SKM-1 (cell line): ENCODE data around the gene SERPINH1.

ENCODE experiments used
- DNase-seq: peaks from one replicate; lab custom pipeline; 2025; ENCODE audit not compliant: unreplicated experiment; lab: John Stamatoyannopoulos, UW

SERPINH1 gene

DNA sequence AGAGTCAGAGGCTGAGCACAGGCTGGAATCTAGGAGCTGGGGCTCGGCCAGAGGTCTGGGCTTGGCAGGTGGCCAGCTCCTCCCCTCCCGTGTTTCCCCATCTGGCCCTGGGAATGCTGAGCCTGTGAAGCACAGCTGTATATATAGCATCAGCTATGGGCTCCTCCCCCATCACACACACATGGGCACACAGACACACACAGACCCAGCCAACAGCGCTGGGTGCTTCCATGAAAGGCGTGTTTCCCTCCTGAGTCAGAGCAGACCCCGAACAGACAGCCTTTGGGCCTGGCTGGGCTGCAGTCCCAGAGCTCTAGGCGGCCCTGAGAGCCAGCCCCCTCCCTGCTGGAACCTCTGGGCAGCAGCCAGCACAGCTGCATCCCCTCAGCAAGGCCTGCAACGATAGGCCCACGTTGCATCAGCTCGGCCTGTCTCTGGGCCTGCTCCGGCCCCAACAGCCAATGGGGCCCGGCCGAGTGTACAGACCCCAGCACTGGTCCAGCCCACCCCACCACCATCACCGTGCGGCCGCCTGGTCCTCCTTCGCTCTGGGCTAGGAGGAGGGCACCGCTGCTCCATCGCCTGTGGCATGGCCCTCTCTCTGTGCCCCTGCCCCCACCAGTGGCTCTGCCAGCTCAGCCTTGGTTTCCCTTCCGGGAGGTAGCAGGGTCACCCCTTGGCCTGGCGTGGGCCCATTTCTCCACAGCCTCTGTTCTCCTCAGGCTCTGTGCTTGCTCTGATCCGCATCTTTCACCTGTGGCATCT lies 7.6 kb upstream of the SERPINH1 start:
- DNase-seq, result no peak

DNA sequence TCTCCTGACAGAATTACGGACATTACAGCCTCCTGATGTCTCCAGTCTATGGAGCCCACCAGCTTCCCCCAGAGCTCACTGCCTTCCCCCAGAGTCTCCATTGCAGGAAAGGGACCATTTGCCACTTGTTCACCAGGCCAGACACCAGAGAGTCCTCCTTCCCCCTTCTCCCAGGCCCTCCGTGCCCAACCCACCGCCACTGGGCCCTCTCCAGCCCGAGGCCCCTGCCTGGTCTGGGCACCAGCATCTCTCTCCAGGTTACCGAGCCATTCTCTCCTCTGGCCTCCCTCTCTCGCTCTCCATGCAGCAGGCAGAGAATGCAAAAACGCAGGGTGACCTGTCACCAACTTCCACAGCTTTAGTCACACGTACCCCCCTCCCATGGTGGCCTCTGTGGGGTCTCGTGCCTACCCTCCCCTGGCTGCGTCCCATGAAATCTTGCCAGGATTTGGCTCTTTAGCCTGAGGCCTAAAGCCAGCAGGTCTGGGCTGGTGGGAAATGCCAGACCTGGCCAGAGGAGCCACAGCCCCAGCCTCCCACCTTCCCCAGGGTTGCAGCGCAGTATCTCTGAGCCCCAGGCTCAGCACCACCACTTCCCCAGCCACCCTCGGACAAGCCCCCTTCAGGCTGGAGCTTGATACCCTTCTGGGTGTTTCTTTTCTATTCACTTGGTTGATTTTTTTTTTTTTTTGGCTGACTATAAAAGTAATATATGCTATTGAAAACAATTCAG lies 6.8 kb upstream of the SERPINH1 start:
- no peak for DNase-seq

DNA sequence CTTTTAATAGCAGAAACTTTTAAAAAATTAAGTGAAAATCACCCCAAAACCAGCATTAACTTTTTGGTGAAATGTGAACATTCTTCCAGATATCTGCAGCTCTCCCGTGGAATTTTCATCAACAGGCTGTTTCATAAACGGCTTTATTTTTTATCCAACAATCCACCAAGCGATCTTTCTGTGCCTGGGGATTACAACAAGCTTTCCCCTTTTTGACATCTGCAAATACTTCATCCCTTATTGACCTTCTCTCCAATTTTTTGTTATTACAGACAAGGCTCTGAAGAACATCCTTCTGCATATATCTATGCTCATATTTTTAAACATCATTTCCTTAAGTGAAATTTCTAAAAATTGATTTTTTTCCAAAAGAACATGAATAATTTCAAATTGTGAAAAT lies 5.8 kb upstream of the SERPINH1 start:
- no peak for DNase-seq

DNA sequence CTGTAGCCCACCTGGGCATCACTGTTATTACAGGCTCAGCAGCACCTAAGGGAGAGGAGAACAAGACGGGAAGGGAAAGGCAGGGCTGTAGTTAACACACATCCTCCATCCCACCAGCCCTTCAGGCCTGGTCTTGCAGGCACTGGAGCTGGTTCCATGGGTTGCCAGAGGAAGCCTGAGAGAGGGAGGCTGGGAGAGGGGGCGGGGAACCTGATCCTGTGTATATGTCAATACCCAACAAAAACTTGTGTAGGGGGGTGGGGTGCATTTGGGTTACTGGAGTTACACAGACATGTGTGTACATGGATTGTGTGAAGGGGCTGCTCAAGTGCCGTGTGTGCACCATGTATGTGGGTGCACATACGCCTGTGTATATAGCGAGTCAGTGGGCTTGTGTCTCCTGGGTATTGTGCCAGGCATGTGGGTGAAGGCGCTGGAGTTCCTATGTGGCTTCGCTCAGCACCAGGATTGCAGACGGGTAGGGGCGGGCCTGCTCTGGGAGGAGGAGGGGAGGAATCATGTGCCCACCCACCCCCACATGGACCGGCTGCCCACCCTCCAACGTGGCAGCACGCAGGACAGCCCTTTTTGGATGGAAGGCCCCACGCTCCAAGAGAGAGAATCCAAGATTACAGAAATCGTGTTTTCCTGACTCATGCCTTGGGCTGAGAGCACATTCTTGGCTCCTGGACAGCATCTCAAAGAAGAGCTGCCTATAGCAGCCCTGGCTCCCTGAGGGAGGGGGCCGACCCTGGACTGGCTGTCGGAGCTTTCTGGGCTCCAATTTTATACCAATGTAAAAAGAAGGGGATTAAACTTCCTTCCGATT lies 4.2 kb upstream of the SERPINH1 start:
- no peak for DNase-seq

DNA sequence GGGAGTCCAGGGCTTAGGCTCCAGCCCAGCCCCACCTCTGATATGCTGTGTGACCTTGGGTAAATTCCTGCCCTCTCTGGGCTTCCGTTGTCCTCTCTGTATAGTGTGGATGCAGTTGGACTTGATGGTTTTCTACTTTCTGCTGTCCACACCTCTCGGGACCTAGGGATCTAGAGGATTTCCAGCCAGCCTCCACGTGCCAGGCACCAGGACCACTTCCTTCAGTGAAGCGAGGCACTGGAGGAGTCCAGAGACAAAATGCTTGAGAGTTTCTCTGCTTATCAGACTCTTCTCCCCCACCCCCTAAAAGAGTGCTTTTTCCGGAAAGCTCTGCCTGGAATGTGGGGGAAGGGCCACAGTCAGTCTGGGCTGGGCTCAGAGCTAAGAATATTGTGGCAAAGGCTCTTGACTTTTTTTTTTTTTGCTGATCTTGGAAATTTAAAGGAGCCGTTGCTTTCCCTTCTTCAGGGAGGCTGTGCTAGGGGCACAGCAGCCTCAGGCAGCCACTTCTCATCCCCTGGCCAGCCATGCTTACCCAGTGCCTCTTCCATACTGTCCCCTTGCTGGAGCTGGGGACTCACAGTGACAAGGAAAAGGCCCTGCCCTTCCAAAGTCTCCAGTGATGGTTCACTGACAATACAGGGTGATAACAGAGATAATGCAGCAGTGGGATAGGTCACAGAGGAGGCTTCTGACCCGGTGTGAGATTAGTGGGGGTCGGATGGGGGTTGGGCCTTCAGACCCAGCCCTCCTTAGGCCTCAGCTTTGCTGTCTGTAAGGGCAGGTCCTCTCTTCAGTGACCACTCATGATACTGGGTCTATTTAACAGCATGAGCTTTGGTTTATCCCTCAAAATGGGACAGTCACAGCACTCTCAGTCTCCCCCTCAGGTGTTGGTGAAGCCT lies 2.9 kb upstream of the SERPINH1 start:
- DNase-seq, result no peak

DNA sequence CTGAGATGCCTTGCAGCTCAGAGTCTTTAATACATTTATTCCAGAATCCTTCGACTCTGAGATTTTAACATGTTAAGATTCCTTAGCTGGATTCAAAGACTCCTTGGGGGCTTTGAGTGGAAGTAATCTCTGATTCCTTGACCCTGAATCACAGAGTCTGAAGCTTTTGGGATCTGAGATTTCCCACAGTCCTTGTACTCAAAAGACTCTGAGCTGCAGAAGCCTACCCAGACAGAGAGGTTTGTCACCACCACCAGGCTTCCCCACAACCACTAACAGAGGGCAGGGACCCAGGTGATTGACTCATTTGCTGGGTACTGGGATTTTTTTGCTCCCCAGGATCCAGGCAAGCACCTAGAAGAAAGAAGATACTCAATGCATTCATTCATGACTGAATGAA lies 1.4 kb upstream of the SERPINH1 start:
- DNase-seq, result no peak

DNA sequence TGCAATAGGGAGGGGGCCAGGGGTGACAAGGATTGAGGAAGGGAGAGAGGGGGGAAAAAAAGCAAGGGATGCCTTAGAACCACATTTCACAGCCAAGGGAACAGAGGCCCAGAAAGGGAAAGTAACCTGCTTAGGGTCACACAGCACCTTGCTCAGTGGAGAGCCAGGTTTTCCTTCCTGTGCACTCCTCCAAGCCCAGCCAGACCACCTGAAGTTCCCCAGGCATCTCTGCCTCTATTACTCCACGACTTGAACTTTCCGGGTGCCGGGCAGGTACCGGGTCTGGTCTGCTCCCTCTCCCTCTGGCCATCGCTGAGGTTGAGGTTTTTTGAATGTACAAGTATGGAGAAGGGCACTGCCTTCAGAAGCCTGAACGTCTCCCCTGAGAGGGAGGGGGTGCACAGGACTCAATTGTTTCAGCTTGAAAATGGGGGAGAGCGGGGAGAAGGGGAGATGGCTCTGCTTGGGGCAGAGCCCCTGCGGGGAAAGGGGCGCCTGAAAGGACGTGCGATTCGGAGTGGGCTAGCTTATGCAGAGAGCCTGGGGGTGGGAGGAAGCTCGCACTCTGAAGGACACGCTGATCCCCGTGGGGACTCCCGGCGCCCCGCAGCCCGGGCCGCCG lies 516 bp upstream of the SERPINH1 start:
- DNase-seq, result no peak

DNA sequence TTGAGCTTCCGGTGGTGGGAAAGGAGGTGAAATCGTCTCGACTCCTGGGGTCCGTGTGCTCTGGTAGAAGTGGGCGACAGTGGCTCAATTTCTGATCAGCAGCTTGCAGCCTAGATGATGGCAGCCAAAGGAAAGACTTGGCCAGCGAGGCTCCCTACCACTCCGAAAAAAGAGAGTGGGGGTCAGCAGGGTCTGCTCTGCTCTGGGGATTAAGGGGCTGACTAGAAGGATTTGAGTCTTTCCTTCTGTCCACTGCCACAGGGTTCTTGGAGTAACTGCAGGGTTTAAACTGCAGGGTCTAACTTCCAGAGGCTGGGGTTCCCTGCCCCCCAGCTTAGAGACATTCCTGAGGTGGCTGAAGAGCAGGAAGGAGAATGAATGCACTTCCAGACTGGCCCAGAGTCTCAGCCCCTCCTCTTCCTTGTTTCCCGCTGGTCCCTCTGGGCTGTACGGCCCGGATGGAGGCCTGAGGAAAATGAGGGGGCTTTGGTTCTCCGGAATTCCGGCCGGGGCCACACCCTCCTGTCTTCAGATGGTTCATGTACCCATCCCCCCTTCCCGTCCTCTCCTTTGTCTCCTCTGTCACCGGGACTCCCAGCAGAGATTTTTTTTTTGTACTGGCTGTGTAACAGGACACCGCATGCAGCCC lies 907 bp downstream of the SERPINH1 start:
- no peak for DNase-seq

DNA sequence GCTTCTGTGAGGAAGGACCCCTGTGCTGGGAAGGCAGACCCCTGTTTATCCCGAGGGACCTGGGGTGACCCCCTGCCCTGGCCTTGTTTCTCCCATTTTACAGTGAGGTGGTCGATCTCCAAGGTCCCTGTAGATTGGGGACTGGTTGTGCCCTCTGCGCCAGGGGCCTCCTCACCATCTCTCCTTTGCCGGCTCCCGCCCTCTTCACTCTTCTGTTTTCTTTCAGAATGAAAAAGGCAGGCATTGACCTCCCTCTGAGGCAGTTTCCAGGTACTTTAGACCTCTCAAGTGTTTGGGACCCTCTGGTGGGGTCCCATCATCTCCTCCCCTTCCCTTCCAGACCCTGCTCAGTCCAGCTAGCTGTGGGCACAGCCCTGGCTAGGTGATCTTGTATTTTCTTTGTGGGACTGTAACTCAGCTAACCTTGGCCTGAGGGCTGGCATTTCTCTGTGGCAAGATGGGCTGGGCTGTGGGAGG lies 1.5 kb downstream of the SERPINH1 start:
- DNase-seq, result no peak

DNA sequence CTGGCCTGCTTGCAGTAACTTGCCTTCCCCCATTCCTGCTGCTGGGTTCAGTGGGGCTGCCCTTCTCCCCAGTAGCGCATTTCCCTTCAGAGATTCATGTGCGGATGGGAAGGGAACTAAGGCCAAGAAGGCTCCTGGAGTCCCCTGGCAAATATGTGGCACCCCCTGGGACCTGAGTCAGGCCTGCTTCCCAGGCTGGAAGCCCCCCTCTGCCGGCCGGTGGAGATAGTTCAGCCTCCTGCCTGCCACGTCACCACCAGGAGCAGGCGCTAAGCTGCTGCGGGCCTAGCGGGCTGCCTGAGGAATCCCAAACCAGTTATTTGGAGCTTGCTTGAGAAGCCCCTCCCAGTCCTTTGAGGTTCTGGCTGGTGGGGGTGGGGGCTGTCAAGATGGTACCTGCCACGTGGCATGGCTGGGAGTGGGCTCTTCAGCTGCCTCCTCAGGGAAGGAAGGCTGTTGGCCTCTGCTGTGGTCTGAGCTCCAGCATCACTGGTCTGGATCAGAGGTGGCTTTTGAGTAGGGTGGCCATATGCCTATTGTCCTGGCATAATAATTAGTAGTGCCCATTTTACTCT lies 2.0 kb downstream of the SERPINH1 start:
- no peak for DNase-seq

DNA sequence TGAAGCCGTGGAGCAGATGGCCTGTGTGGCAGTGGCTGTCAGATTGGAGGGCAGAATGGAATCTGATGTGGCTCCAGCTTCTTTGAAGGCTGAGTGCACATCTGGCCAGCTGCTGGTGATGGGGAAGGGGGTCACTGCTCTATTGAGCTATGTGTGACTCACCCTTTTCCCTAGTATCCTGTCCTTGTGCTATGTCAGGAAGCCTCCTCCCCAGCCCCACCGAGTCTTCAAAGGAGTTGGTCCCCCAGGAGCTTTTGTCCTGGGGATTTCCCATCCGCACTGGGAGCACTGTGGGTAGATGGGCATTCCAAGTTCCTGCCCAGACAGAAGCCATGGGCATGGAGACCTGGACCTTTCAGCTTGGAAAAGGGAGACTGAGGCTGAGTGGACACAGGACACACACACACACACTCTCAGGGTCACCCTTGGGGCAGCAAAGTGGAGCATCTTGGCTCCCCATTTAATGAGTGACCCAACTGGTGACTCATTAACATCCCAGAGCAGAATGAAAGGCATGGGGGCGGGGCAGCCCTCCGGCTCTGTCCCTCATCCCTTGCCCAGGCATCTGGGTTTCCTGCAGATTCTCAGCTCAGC lies 3.3 kb downstream of the SERPINH1 start:
- DNase-seq, result no peak

DNA sequence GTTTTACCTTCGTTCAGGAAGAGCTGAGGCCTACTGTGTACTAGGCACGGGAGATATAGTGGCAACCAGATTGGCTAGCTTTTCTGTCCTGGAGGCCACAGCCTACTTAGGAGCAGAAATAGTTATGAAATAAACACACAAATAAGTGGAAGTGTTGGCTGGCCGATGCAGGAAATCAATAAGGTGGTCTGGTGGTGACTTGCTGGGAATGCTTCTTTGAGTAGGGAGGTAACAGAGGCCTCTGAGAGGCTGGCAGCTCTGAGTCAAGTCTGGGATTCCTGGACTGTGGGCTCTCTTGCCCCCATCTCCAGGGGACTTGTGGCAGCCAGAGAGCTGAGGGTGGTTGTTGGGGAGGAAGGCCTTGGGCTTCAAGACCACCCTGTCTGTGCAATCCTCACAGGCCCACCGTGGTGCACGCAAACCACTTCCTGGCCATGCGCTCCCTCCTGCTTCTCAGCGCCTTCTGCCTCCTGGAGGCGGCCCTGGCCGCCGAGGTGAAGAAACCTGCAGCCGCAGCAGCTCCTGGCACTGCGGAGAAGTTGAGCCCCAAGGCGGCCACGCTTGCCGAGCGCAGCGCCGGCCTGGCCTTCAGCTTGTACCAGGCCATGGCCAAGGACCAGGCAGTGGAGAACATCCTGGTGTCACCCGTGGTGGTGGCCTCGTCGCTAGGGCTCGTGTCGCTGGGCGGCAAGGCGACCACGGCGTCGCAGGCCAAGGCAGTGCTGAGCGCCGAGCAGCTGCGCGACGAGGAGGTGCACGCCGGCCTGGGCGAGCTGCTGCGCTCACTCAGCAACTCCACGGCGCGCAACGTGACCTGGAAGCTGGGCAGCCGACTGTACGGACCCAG lies 4.1 kb downstream of the SERPINH1 start:
- no peak for DNase-seq

DNA sequence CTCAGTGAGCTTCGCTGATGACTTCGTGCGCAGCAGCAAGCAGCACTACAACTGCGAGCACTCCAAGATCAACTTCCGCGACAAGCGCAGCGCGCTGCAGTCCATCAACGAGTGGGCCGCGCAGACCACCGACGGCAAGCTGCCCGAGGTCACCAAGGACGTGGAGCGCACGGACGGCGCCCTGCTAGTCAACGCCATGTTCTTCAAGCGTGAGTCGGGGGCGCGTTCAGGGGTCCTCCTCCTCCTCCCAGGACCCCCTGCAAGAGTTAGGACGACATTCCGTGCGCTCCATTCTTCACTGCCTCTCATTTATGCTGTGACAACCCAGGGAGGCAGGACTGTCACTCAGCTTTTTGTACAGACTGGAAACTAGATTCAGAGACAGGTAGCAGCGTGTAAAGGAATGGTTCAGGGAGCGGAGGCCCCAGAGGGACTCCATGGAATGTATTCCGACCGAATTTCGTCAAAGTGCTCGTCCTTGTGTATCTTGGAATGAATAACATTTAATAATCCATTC lies 4.8 kb downstream of the SERPINH1 start:
- DNase-seq, result no peak

DNA sequence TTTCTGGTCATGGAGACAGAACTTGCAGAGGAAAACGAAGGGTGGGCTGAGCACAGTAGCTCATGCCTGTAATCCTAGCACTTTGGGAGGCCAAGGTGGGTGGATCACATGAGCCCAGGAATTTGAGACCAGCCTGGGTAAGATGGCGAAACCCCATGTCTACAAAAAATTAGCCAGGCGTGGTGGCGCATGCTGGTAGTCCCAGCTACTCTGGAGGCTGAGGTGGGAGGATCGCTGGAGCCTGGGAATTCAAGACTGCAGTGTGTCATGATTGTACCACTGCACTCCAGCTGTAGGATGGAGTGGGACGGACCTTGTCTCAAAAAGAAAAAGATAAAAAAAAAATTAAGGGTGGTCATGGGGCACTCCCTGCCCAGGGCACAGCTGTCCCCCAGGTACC lies 5.9 kb downstream of the SERPINH1 start:
- no peak for DNase-seq

DNA sequence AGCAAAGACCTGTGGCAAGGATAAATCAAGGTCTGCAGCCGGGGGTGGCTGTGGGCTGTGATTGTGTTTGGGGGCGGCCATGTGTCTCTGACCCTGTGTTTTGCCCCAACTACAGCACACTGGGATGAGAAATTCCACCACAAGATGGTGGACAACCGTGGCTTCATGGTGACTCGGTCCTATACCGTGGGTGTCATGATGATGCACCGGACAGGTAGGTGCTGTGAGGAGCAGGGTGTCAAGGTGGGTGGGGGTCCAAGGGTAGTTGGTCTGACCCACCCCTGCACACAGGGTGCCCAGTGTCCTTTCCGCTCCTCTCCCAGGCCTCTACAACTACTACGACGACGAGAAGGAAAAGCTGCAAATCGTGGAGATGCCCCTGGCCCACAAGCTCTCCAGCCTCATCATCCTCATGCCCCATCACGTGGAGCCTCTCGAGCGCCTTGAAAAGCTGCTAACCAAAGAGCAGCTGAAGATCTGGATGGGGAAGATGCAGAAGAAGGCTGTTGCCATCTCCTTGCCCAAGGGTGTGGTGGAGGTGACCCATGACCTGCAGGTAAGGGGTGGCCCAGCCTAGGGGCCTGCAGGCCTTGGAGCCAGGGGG lies 6.7 kb downstream of the SERPINH1 start:
- no peak for DNase-seq

DNA sequence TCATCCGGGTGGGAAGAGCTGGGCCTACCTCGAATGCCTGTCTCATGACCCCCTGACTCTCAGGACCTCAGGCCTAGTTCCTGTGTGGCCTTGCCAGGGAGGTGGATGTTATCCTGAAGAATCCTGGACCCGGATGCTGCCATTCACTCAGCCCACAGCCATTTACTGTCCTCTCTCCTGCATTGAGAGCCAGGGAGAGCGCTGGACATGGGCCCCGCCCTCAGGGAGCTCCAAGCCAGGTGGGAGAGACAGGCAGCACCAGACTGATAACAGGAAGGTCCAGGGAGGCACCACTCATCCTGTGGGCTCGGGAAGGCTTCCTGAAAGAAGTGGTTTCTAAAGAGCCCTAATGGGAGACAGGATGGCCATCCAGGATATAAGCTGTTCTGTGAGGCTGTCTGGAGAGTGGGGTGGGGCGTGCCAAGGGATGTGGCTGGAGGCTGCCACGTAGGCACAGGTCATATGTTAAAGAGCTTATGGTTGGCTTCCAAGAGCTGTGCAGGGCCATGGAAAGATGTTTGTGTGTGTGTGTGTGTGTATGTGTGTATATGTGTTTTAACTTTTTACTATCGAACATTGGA lies 8.6 kb downstream of the SERPINH1 start:
- DNase-seq, result no peak

DNA sequence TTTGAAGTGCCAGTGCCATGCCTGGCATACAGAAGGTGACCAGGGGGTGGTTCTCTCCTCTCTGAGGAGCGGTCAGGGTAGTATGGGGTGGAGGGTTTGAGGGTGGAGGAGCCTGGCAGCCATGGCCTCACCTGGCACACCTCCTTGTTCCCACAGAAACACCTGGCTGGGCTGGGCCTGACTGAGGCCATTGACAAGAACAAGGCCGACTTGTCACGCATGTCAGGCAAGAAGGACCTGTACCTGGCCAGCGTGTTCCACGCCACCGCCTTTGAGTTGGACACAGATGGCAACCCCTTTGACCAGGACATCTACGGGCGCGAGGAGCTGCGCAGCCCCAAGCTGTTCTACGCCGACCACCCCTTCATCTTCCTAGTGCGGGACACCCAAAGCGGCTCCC lies 9.6 kb downstream of the SERPINH1 start:
- DNase-seq, result no peak
